Stimulated activated CD4-positive, alpha-beta T cell treated with anti-CD3 and anti-CD28 coated beads, Interleukin-15, amount 100 ng/mL, for 1 hour (primary cell): ENCODE data around the gene DNAH17.

Experiments used
- DNase-seq, 2 donors: peaks; one replicate each; pipeline ENCODE4 v3.0.0-alpha.2; 2020; ENCODE audit warnings: low read depth in 1 of 2, low spot score in 1 of 2

DNAH17 gene

GRCh38 chr17:78374631-78375274 is 202.4 kb downstream of the DNAH17 start:
- DNase-seq: no peak

GRCh38 chr17:78374189-78374588 is 203.0 kb downstream of the DNAH17 start:
- DNase-seq: no peak
